Endothelial cell of umbilical vein (primary cell): ENCODE data around the gene GPATCH4. TPM values are rescaled to one million over a fixed set of nuclear protein-coding genes. Genes with fewer than 3 reads are reported as not detected.
A peak's percentile ranks its signal among the peaks of the same experiment; 100 is the strongest.

Source experiments
- BruUV-seq: library from RNA; stranded (reverse); fragments of 400-500 nt; replicated peaks from 2 replicates; lab custom pipeline; 2021; lab: Mats Ljungman, UMichigan
- CTCF ChIA-PET: fragments of 300-600, 350-600 bp; sonication (Branson Sonifier 250); formaldehyde crosslinking; loops from one replicate; lab custom pipeline; 2021; ENCODE audit warnings: antibody characterized with exemption, inconsistent platforms; lab: Charles Lee
- POLR2A ChIA-PET: fragments of 300-600, 350-600 bp; sonication (Branson Sonifier 250); formaldehyde crosslinking; loops from one replicate; lab custom pipeline; 2021; ENCODE audit warnings: antibody characterized with exemption, inconsistent platforms; lab: Charles Lee
- DNase-seq: peaks from one replicate; pipeline ENCODE4 v3.0.0-alpha.2; 2011; ENCODE audit warnings: low read depth, low spot score
- FAIRE-seq: peaks from 2 replicates; lab custom pipeline; 2011; peaks lifted over from hg19 to GRCh38; lab: Jason Lieb, UNC
- H2AFZ ChIP-seq: 2 replicates; pipeline ENCODE4 v1.6.0; 2012; ENCODE audit warnings: low read depth, low read length, control low read depth, inconsistent platforms
- H3K27ac ChIP-seq: 2 replicates; pipeline ENCODE4 v1.5.1; 2011; ENCODE audit warnings: low read depth, mild to moderate bottlenecking, control low read depth, low read length, moderate library complexity; ENCODE audit not compliant: insufficient read depth
- H3K27me3 ChIP-seq, 2 experiments: 2 replicates each; pipeline versions ENCODE4 v1.6.0 to v1.6.1; 2011; ENCODE audit warnings: low read length in 2 of 2, mixed read lengths in 1 of 2; ENCODE audit not compliant: control insufficient read depth in 2 of 2, insufficient read depth in 2 of 2
- H3K36me3 ChIP-seq, 2 experiments: 2 replicates in 1 of 2; 3 replicates in 1 of 2; pipeline ENCODE4 v1.5.1; 2011; ENCODE audit warnings: low read length in 2 of 2, mild to moderate bottlenecking in 1 of 2, moderate library complexity in 1 of 2; ENCODE audit not compliant: control insufficient read depth in 2 of 2, insufficient read depth in 2 of 2; ENCODE audit errors: extremely low read depth in 1 of 2
- H3K4me1 ChIP-seq: 3 replicates; pipeline ENCODE4 v1.5.1; 2011; ENCODE audit warnings: mild to moderate bottlenecking, low read length; ENCODE audit not compliant: control insufficient read depth, insufficient read depth; ENCODE audit errors: extremely low read depth
- H3K4me2 ChIP-seq: 2 replicates; pipeline ENCODE4 v1.6.1; 2011; ENCODE audit warnings: low read length, control low read depth, mixed read lengths; ENCODE audit not compliant: insufficient read depth
- H3K4me3 ChIP-seq, 3 experiments: fragments of 200-600 bp in 1 of 3; sonication (generic), shearing (Covaris generic) in 1 of 3; replicated peaks in 1 of 3; 2 replicates each; pipeline ENCODE4 v1.5.1; 2011 to 2016; ENCODE audit warnings: control low read depth in 3 of 3, low read length in 3 of 3, mild to moderate bottlenecking in 2 of 3, inconsistent platforms in 1 of 3, low read depth in 1 of 3, moderate library complexity in 1 of 3; ENCODE audit not compliant: insufficient read depth in 1 of 3
- H3K79me2 ChIP-seq: 2 replicates; pipeline ENCODE4 v1.6.0; 2012; ENCODE audit warnings: low read length, inconsistent platforms; ENCODE audit not compliant: control insufficient read depth, insufficient read depth
- H3K9ac ChIP-seq: replicated peaks from 2 replicates; pipeline ENCODE3; 2011; ENCODE audit warnings: low read length, control low read depth; ENCODE audit not compliant: insufficient read depth; ENCODE audit errors: extremely low read depth
- H3K9me1 ChIP-seq: replicated peaks from 3 replicates; pipeline ENCODE4 v1.6.0; 2011; ENCODE audit warnings: mild to moderate bottlenecking, low read length; ENCODE audit not compliant: control insufficient read depth, insufficient read depth; ENCODE audit errors: extremely low read depth
- H3K9me3 ChIP-seq: replicated peaks from 2 replicates; pipeline ENCODE4 v1.5.1; 2012; ENCODE audit warnings: low read length, inconsistent platforms; ENCODE audit not compliant: control insufficient read depth, insufficient read depth
- H4K20me1 ChIP-seq: replicated peaks from 2 replicates; pipeline ENCODE3; 2011; ENCODE audit warnings: mild to moderate bottlenecking, low read length; ENCODE audit not compliant: control insufficient read depth, insufficient read depth; ENCODE audit errors: extremely low read depth
- EZH2 ChIP-seq: IDR thresholded peaks from 2 replicates; pipeline ENCODE4 v1.6.1; 2012; ENCODE audit warnings: borderline replicate concordance, low read depth, mild to moderate bottlenecking, moderate library complexity, low read length, inconsistent platforms; ENCODE audit not compliant: severe bottlenecking
- FOS ChIP-seq: IDR thresholded peaks from 2 replicates; pipeline ENCODE4 v1.6.1; 2011; ENCODE audit warnings: mild to moderate bottlenecking, low read length, moderate library complexity, borderline replicate concordance; ENCODE audit not compliant: insufficient read depth
- JUN ChIP-seq: IDR thresholded peaks from 2 replicates; pipeline ENCODE4 v1.6.1; 2011; ENCODE audit warnings: borderline replicate concordance, low read depth; ENCODE audit not compliant: insufficient read length, insufficient read depth
- MYC ChIP-seq: IDR thresholded peaks from one replicate; pipeline ENCODE4 v1.6.1; 2011; ENCODE audit warnings: mild to moderate bottlenecking, low read depth, low read length
- POLR2AphosphoS5 ChIP-seq: IDR thresholded peaks from 2 replicates; pipeline ENCODE4 v1.6.1; 2012; ENCODE audit warnings: low read depth, mild to moderate bottlenecking, control low read depth, low read length, moderate library complexity; ENCODE audit not compliant: insufficient read depth
- dilution Hi-C: fragments of 300-500 bp; cut with MboI; formaldehyde crosslinking; loops from one replicate; pipeline ENCODE4 v1.15.0; 2019; ENCODE audit warnings: low sequenced_read_pairs; ENCODE audit not compliant: extremely low pct_ligation_motif_present
- intact Hi-C: fragments of 100-400 bp; cut with micrococcal nuclease; formaldehyde crosslinking; loops from one replicate; pipeline ENCODE4 v1.10.0; 2022
- polyA plus RNA-seq, 4 experiments: library from polyadenylated mRNA; depleted of rRNA in 3 of 4; stranded (reverse) in 3 of 4; unstranded in 1 of 4; fragments of >200 nt; gene quantifications; 2 replicates each; pipeline versions ENCODE4 v1.2.1 to v1.2.3, GENCODE V29; 2011 to 2012; ENCODE audit warnings: missing spikeins in 1 of 4
- total RNA-seq: library from RNA; stranded (reverse); gene quantifications from 2 replicates; pipeline ENCODE4 v1.2.3, GENCODE V29; 2021
- TF ChIP-seq, protein P1 (sequence below), 2 donors: IDR thresholded peaks; 1 replicate in 1 of 2; 2 replicates in 1 of 2; pipeline ENCODE4 v1.5.1; 2011; ENCODE audit warnings: low read length in 2 of 2, mild to moderate bottlenecking in 2 of 2, moderate library complexity in 2 of 2, control low read depth in 1 of 2, inconsistent platforms in 1 of 2, low read depth in 1 of 2; ENCODE audit not compliant: insufficient read depth in 1 of 2; ENCODE audit errors: extremely low read depth in 1 of 2

Gene GPATCH4
- total and polyA plus RNA-seq, 2 donors (not counting 3 experiments of a cell fraction or from before 2014, with no cell fraction given): 22.4 to 29.2 TPM

DNA sequence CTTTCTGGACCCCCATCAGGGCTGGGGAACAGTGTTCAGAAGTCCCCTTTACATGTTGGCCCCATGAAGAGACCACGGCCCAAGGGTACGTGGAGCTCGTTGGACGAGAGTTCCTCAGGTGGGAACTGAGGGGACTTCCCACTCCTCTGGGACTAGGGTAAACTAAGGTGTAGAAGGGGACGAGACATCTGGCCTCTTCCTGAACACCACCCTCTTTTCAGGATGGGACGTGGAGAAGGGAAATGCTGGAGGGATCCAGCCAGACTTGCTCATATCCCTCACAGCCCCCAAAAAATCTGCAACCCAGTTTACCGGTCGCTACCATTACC, 7.7 kb downstream of the GPATCH4 start:
- H3K9ac ChIP-seq: no peak overlapping the region
- dilution Hi-C loops (no loop called here), intact Hi-C loops (loop anchor here (1.0 to 5.0 kb wide), 2 partner anchors 8 to 91 kb away; partner anchors contain the start of genes GPATCH4 and MEF2D)
- BruUV-seq: no TSS peak
- H3K9me3 ChIP-seq: no peaks in the 10 kb centered on the region
- H3K4me1 ChIP-seq: peaks cover 17% of the 10 kb centered on the region
- DNase-seq (no peak), FAIRE-seq (no peak)
- H3K27ac ChIP-seq: peak overlapping the region; percentile 34
- ChIA-PET POLR2A (interaction anchor here (0.6 kb wide), 1 partner anchor 23 kb away, joined by 7 read pairs; no protein-coding TSS in a partner anchor), CTCF (interaction anchor here (0.7 to 4.9 kb wide), 6 partner anchors 11 to 148 kb away, joined by 3 to 32 read pairs (median 4); no protein-coding TSS in a partner anchor)
- H2AFZ ChIP-seq: no peak overlapping the region
- no peaks in the 10 kb centered on the region for H3K9me1 ChIP-seq
- H3K79me2 ChIP-seq: peaks cover 8% of the 10 kb centered on the region
- no peaks in the 10 kb centered on the region for H4K20me1 ChIP-seq
- no peaks in the 10 kb centered on the region for H3K27me3 ChIP-seq
- TF ChIP-seq JUN (no peak), MYC (no peak), POLR2AphosphoS5 (no peak), FOS (no peak), EZH2 (no peak)
- TF ChIP-seq, protein P1, sequence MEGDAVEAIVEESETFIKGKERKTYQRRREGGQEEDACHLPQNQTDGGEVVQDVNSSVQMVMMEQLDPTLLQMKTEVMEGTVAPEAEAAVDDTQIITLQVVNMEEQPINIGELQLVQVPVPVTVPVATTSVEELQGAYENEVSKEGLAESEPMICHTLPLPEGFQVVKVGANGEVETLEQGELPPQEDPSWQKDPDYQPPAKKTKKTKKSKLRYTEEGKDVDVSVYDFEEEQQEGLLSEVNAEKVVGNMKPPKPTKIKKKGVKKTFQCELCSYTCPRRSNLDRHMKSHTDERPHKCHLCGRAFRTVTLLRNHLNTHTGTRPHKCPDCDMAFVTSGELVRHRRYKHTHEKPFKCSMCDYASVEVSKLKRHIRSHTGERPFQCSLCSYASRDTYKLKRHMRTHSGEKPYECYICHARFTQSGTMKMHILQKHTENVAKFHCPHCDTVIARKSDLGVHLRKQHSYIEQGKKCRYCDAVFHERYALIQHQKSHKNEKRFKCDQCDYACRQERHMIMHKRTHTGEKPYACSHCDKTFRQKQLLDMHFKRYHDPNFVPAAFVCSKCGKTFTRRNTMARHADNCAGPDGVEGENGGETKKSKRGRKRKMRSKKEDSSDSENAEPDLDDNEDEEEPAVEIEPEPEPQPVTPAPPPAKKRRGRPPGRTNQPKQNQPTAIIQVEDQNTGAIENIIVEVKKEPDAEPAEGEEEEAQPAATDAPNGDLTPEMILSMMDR (IDR thresholded peaks at IDR 0.05; ENCODE audit: extremely low read depth in 1 of 2, insufficient read depth in 1 of 2, low read depth in 1 of 2, low read length in 2 of 2): no peak
- no peak overlapping the region for H3K4me2 ChIP-seq
- peaks cover 0 to 34% of the 10 kb centered on the region in 2 experiments for H3K36me3 ChIP-seq
- no peak overlapping the region for H3K4me3 ChIP-seq
